ENCODE data around the gene SARNP.
"Not testable (repeated sequence)": the region's sequence is repeated elsewhere in the genome, so short reads cannot be mapped to it uniquely, and the experiment has no call there.

SARNP gene

DNA sequence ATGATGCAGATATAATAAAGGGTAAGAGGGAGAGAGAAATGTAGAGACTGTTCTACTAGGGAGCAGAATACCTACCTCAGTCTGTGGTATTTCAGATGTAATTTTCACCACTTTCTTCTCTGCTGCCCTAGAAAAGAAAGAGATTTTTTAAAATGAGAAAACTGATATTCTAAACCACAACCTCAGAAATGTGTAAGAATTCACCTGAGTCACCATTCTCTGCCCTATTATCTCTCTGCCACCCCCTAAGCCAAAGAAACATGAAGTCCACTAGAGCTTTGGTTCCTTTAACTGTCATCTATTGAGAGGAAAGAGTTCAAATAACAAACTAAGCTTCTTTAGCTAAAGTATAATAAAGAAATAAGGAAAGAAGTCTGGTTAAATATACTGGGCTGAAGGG, 21.6 kb downstream of the SARNP start:
- no peak for DNase-seq (ENCODE audit: low spot score)

DNA sequence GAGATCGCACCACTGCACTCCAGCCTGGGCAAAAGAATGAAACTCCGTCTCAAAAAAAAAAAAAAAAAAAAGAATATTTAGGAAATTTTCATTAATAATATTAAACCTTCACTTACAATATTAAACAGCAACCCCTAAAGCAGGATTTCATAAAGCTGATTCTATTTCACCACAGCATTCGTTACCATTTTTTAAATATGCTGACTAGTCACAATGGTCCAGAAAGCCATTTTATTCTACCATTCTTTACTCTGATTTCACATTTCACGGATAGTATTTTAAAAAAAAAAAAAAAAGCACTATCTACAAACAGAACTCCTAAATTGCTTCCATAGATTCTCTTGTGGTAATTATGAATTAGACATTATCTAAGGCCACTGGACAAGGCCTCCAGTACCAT, 27.6 kb downstream of the SARNP start:
- no peak for DNase-seq (ENCODE audit: low spot score)

- DNase-seq (ENCODE audit: low spot score), result no peak
These were observed 28.4 kb downstream of the SARNP start for GRCh38 chr12:55789171-55789570.

DNA sequence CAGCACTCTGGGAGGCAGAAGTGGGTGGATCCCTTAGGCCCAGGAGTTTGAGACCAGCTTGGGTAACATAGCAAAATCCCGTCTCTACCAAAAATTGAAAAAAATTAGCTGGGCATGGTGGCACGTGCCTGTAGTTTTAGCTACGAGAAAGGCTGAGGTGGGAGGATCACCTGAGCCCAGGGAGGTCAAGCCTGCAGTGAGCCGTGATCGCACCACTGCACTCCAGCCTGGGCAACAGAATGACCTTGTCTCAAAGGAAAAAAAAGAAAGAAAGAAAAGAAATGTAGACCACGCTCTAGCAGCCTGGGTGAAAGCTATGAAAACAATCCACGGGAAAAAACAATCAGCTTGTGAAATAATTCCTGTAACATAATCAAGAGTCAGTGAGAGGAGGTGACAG, 29.0 kb downstream of the SARNP start:
- no peak for DNase-seq (ENCODE audit: low spot score)

DNA sequence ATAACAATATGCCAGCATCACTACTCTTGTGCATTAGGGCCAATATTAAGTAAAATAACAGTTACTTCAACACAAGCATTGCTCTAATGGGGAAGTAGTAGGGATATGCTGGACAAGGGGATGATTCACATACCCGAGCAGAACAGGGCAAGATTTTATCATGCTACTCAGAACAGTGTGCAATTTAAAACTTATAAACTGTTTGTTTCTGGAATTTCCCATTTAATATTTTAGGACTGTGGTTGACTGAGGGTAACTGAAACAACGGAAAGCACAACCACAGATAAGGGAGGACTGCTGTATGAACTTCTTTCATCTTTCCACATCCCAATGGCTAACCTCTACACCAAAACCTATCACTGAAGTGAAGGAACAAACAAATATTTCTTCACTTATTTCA, 36.8 kb downstream of the SARNP start:
- no peak for DNase-seq (ENCODE audit: low spot score)

- DNase-seq (ENCODE audit: low spot score), result no peak
These were observed 39.7 kb downstream of the SARNP start for GRCh38 chr12:55777856-55778255.

DNA sequence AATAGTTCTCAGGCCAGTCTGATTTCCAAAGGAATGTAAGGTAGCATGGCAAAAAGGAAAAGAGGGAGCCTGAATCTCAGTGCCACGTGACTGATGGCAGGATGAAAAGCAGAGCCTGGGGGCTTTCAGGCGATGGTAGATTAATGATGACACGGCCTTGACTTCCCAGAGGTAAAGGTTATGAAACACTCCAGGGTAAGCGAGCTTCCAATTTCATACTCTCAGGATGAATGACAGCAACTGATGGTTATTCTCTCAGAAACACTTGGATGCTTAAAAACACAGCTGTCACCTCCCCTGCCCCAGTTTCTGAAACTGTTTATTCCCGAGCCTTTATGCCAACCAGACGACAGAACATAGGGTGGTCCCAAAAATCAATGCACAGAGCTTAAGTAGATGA, 45.8 kb downstream of the SARNP start:
- DNase-seq (ENCODE audit: low spot score), result no peak

DNA sequence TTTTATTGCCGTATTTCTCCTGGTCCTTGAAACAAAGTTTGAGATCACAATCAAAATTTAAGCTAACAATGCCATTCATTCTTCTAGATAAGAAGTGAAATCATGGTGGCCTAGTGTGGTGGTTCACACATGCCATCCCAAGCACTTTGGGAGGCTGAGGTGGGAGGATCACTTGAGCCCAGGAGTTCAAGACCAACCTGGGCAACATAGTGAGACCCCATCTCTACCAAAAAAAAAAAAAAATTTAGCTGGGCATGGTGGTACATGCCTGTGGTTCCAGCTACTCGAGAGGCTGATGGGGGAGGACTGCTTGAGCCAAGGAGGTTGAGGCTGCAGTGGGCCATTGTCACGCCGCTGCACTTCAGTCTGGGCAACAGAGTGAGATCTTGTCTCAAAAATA, 50.4 kb downstream of the SARNP start:
- DNase-seq (ENCODE audit: low spot score), result no peak

DNA sequence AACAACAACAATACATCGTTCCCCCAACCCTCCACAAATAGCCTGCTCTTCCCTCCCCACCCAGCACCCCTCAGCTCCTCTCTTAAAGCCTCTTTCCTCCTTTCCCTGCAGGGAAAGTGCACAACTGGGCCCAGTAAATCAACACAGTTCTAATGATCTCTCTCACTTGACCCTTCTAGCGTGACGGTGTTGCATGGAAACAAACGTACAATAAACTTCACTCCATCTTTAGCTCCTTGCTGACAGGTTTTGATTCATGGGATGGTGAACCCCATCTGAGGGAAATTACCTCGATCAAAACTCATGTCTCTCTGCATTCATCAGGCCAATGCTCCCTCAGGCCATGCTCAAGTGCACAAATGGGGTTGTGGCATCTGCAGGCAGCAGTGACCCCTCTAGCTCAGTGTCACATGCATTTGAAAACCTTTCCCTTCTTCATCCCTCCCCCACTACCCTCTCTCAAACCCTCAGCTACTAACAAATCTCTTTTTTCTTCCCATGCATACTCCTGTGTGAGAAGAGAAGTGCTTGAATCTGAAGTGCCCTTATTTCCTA, 51.7 kb downstream of the SARNP start:
- no peak for DNase-seq (ENCODE audit: low spot score)

DNA sequence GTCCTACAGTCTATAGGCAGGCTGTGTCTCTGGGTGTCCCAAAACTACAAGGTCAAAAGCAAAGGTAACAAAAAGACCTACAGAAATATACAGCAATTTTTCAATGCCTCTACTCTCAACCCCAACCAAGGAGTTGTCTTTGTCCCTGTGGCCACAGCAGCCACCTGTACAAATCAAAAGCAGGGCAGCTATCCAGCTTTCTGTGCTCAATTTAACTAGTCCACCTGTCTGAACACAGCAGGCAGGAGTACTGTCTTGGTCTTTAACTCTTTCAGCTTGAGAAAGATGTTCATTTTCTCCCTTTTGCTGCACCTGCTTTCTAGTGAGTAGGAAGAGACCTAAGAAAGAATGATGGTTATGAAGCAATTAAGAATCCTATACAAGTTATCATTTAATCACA, 54.9 kb downstream of the SARNP start:
- no peak for DNase-seq (ENCODE audit: low spot score)

GRCh38 chr12:55760663-55761062, 56.9 kb downstream of the SARNP start:
- DNase-seq (ENCODE audit: low spot score), result no peak

GRCh38 chr12:55758575-55758974, 58.9 kb downstream of the SARNP start:
- DNase-seq (ENCODE audit: low spot score), result not testable (repeated sequence)

DNA sequence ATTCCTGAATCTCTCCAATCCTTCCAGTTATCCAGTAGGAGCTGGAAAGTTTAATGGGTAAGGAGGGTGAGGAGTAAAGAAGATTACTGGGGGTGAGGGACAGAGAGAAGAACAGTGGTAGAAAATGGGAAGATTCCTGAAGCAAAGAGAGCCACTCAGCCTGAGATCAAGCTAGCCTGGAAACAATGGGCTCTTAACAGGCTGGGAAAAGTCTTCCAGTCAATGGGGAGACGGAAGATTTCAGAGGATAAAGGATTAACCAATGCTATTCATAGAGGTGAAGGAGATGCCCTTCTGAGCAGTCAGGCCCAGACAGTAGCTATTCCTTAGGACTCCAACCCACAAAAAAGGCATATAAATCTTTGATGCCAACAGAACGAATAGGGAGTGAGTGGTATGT, 59.8 kb downstream of the SARNP start:
- DNase-seq (ENCODE audit: low spot score), result no peak

DNA sequence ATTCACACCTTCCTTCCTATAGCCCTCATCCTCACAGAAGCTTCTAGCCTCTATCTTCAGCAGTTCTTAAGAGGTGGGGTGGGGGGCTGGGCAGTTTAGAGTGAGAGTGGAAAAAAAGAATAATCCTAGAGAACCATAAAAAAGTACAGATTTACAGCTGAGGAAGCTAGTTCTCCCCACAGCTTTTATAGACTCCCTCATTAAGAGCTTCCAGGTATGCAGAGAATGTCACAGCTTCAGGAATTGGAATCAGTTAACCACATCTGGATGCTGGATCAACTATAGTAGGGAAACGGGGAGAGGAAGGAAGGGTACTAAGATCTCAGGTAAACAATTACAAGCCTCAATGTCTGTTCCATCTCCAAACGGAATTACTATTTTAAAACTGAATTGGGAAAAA, 62.3 kb downstream of the SARNP start:
- no peak for DNase-seq (ENCODE audit: low spot score)

GRCh38 chr12:55748230-55748993, 69.1 kb downstream of the SARNP start:
- no peak for DNase-seq (ENCODE audit: low spot score)

GRCh38 chr12:55746913-55747231, 70.7 kb downstream of the SARNP start:
- DNase-seq (ENCODE audit: low spot score), result no peak

DNA sequence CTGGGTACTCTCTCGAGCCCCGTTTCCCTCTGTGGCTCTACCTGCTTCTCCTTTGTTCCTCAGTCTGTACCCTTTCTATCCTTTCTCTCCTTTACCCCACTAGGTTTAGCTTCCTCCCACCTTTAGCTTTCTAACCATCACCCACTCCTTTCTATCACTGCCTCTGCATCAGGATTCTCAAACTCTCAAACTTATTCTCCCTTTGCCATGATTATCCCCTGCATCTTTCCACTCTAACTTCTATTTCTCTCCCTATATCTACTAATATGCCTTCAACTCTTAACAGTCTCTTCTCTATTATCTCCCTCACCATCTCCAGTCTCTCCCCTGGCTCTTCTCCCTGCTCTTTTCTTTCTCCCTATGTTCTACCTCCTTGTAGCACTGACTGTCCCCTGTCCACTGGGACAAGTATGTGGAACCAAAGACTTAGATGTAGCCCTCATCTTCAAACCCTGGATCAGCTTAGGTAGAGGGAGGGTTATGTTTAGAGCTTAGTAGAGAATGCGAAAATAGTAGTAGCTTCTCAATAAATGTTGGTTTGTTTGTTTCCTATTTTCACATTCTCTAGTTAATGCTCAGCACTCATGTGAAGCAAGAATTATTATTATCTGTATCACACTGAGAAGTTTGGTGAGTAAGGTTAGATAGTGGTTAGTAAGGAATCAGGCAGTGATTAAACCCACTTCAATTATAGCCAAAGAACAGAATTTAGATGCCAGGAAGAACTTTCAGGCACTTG, 71.2 kb downstream of the SARNP start:
- no peak for DNase-seq (ENCODE audit: low spot score)

GRCh38 chr12:55745361-55746173, 72.0 kb downstream of the SARNP start:
- DNase-seq (ENCODE audit: low spot score), result no peak

- no peak for DNase-seq (ENCODE audit: low spot score)
These were observed 73.0 kb downstream of the SARNP start for GRCh38 chr12:55744340-55745030.

- DNase-seq (ENCODE audit: low spot score), result peak; percentile 69
These were observed 73.9 kb downstream of the SARNP start for GRCh38 chr12:55743406-55744339.

Data from LoVo (cell line).